ENCODE measurements around the gene HIPK3.

- TF ChIP-seq POLR2A (IDR thresholded peaks at IDR 0.05; ENCODE audit: low read depth, low read length) (no peak), TAF1 (IDR thresholded peaks at IDR 0.05; ENCODE audit: low read depth, low read length) (no peak), POLR2AphosphoS5 (IDR thresholded peaks at IDR 0.05; ENCODE audit: low read depth, low read length) (no peak), SPI1 (IDR thresholded peaks at IDR 0.05; ENCODE audit: low read depth, low read length) (no peak), POU2F2 (IDR thresholded peaks at IDR 0.05; ENCODE audit: low read depth, low read length) (no peak), PAX5 (IDR thresholded peaks at IDR 0.05; ENCODE audit: insufficient read depth, low read length, severe bottlenecking) (no peak)
Observed at GRCh38 chr11:33325451-33325850, 68.3 kb downstream of the HIPK3 start.

Measured in GM12891 (cell line).